Activated CD8-positive, alpha-beta memory T cell treated with anti-CD3 and anti-CD28 coated beads, Interleukin-2, amount 10 ng/mL, durations not matched to agents 7 days and 5 days (primary cell): ENCODE measurements around the gene BMP2K. TPM values are rescaled to one million over a fixed set of nuclear protein-coding genes. Genes with fewer than 3 reads are reported as not detected.

Source experiments
- ATAC-seq: fragments of 150-1000 bp; cut with Tn5 transposase; one replicate; pipeline ENCODE4 v1.10.0; 2021; ENCODE audit warnings: moderate library complexity
- CTCF ChIA-PET: fragments of 350-600 bp; sonication (Branson Sonifier 250); formaldehyde crosslinking; loops from one replicate; lab custom pipeline; 2021; ENCODE audit warnings: antibody characterized with exemption; lab: Charles Lee
- DNase-seq: peaks from one replicate; pipeline ENCODE4 v3.0.0-alpha.2; 2020
- H3K27ac Mint-ChIP-seq: one replicate; pipeline ENCODE4 v1.8.0; 2021; ENCODE audit warnings: mild to moderate bottlenecking, mixed read lengths
- H3K27me3 Mint-ChIP-seq: one replicate; pipeline ENCODE4 v1.8.0; 2021; ENCODE audit warnings: mixed read lengths
- H3K36me3 Mint-ChIP-seq: one replicate; pipeline ENCODE4 v1.8.0; 2021; ENCODE audit warnings: mild to moderate bottlenecking, mixed read lengths
- H3K4me1 Mint-ChIP-seq: one replicate; pipeline ENCODE4 v1.8.0; 2021; ENCODE audit warnings: mixed read lengths
- H3K4me3 Mint-ChIP-seq: one replicate; pipeline ENCODE4 v1.8.0; 2021; ENCODE audit warnings: mild to moderate bottlenecking, moderate library complexity, mixed read lengths
- H3K9me3 Mint-ChIP-seq: one replicate; pipeline ENCODE4 v1.8.0; 2022; ENCODE audit warnings: low read depth, mixed read lengths
- total RNA-seq, 2 experiments: library from RNA; stranded (reverse); gene quantifications; one replicate each; pipeline ENCODE4 v1.2.3, GENCODE V29; 2021

Gene BMP2K
- total RNA-seq, 2 experiments from 2014 or later, result 17.8 to 30.5 TPM

- H3K4me3 Mint-ChIP-seq, result no peak overlapping the region
- no peaks in the 10 kb centered on the region for H3K9me3 Mint-ChIP-seq
- peaks cover 3% of the 10 kb centered on the region for H3K27me3 Mint-ChIP-seq
- CTCF ChIA-PET, result no interaction called here
- H3K36me3 Mint-ChIP-seq, result no peaks in the 10 kb centered on the region
- peaks cover 27% of the 10 kb centered on the region for H3K4me1 Mint-ChIP-seq
- ATAC-seq (peak; percentile 45), DNase-seq (no peak)
- H3K27ac Mint-ChIP-seq, result no peak overlapping the region
Measured at GRCh38 chr4:78768452-78769180, 7.5 kb upstream of the BMP2K start.

GRCh38 chr4:78770091-78770642, 6.0 kb upstream of the BMP2K start:
- CTCF ChIA-PET, result no interaction called here

GRCh38 chr4:78772526-78773091, 3.5 kb upstream of the BMP2K start:
- H3K27ac Mint-ChIP-seq, result no peak overlapping the region
- no peaks in the 10 kb centered on the region for H3K36me3 Mint-ChIP-seq
- H3K27me3 Mint-ChIP-seq, result no peaks in the 10 kb centered on the region
- CTCF ChIA-PET, result no interaction called here
- ATAC-seq (no peak), DNase-seq (no peak)
- no peaks in the 10 kb centered on the region for H3K9me3 Mint-ChIP-seq
- peaks cover 45% of the 10 kb centered on the region for H3K4me1 Mint-ChIP-seq
- no peak overlapping the region for H3K4me3 Mint-ChIP-seq

More at GRCh38 chr4:78770091-78770642, 6.0 kb upstream of the BMP2K start:
- Mint-ChIP-seq H3K4me1 (peaks cover 36% of the 10 kb centered on the region), H3K36me3 (no peaks in the 10 kb centered on the region), H3K27me3 (peaks cover 3% of the 10 kb centered on the region), H3K27ac (no peak overlapping the region), H3K4me3 (no peak overlapping the region), H3K9me3 (no peaks in the 10 kb centered on the region)
- no peak for ATAC-seq
- DNase-seq, result no peak

DNA sequence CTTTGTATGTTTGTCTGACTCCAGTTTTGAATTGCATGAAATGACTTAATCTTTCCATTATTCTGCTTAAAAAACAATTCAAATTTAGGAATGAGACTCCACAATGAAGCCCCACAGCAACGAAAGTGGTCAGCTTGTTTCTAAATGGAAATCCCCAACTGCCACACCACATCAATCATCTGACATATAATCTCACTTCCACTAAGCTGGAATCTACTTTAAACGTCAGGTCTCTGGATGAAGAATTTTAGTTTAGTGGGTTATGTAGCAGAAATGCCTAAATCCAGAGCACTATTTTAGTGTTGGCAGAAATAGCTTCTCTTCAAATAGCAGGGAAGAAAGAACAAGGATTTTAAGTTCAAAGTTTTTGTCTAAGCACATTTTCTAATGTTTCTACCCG, 1.7 kb upstream of the BMP2K start:
- H3K27me3 Mint-ChIP-seq, result no peaks in the 10 kb centered on the region
- peaks cover 39% of the 10 kb centered on the region for H3K4me1 Mint-ChIP-seq
- no peaks in the 10 kb centered on the region for H3K9me3 Mint-ChIP-seq
- no peak for DNase-seq
- CTCF ChIA-PET, result no interaction called here
- no peak overlapping the region for H3K4me3 Mint-ChIP-seq
- ATAC-seq, result no peak
- H3K36me3 Mint-ChIP-seq, result no peaks in the 10 kb centered on the region
- H3K27ac Mint-ChIP-seq, result peak overlapping the region; percentile 95

DNA sequence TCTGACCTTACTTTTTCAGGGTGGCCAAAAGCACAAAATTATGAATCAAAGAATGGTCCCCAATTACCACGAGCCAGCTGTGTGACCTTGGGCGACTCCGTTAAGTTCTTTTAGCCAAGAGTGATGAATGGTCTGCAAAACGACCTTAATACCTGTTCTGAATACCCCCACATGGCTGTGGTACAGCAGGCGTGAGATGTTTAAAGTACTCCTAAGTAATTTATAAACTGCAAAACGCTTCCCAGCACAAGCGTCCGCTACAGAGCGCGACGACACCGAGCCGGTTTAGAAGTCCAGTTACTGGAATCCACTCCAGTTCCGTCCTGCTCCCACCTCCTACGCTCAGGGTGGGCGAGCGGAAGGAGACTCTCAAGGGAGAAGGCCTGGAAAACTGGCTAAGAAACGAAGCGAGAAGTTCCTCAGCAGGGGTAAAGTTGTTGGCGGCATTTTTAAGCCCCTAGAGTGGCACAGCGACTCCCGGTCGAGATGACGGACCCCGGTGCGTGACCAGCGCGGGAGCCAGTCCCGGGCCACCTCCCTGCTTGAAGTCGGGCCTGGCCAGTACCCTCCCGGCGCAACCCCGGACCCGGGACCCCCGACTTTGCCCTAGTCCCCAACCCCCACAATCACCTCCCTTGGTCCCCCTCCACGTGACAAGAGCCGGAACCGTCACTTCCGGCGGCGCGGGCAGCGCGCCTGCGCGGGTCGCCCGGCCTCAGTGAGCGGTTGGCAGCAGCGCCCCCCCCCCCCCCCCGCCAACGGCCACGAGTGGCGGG, 659 bp upstream of the BMP2K start:
- Mint-ChIP-seq H3K9me3 (no peaks in the 10 kb centered on the region), H3K4me1 (peaks cover 30% of the 10 kb centered on the region), H3K36me3 (no peaks in the 10 kb centered on the region), H3K4me3 (peak overlapping the region; percentile 92), H3K27ac (peak overlapping the region; percentile 95), H3K27me3 (no peaks in the 10 kb centered on the region)
- DNase-seq, result peak; percentile 90
- CTCF ChIA-PET, result no interaction called here
- ATAC-seq, result peak; percentile 79

- no peaks in the 10 kb centered on the region for H3K27me3 Mint-ChIP-seq
- H3K27ac Mint-ChIP-seq, result peak overlapping the region; percentile 88
- H3K4me3 Mint-ChIP-seq, result peak overlapping the region; percentile 84
- ATAC-seq, result peak; percentile 32
- H3K9me3 Mint-ChIP-seq, result no peaks in the 10 kb centered on the region
- DNase-seq, result peak; percentile 74
- H3K4me1 Mint-ChIP-seq, result peaks cover 25% of the 10 kb centered on the region
- CTCF ChIA-PET, result interaction anchor here (1.1 kb wide), 1 partner anchor 163 kb away, joined by 4 read pairs; no protein-coding TSS in a partner anchor
- H3K36me3 Mint-ChIP-seq, result no peaks in the 10 kb centered on the region
Measured at GRCh38 chr4:78776729-78777575, 802 bp downstream of the BMP2K start.

- Mint-ChIP-seq H3K4me3 (peak overlapping the region; percentile 84), H3K36me3 (no peaks in the 10 kb centered on the region), H3K4me1 (peaks cover 25% of the 10 kb centered on the region), H3K9me3 (no peaks in the 10 kb centered on the region), H3K27ac (no peak overlapping the region), H3K27me3 (no peaks in the 10 kb centered on the region)
- DNase-seq, result no peak
- CTCF ChIA-PET, result no interaction called here
- ATAC-seq, result no peak
Measured at GRCh38 chr4:78777576-78777940, 1.4 kb downstream of the BMP2K start.

DNA sequence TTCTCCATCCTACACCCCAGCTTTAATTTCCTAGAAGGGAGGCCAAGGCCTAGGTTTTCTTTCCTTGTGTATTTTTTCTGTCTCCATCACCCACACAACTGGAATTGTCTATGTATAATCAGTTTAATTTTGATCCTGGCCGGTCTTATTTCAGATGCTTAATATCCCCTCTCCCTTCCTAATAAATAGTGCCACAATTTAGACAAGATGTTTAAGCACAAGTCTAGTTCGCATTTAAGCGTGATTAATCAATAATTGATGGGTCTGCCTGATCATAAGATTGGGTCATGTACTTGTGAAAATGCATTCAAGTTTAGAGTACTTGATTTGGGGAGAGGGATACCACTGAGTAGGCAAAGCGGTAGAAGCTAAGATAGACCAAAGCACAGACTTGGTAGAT, 2.4 kb downstream of the BMP2K start:
- Mint-ChIP-seq H3K36me3 (no peaks in the 10 kb centered on the region), H3K4me3 (no peak overlapping the region), H3K27ac (no peak overlapping the region), H3K9me3 (no peaks in the 10 kb centered on the region), H3K27me3 (no peaks in the 10 kb centered on the region), H3K4me1 (peaks cover 24% of the 10 kb centered on the region)
- ATAC-seq (no peak), DNase-seq (no peak)
- CTCF ChIA-PET, result no interaction called here

GRCh38 chr4:78779280-78779679, 3.1 kb downstream of the BMP2K start:
- Mint-ChIP-seq H3K36me3 (no peaks in the 10 kb centered on the region), H3K27ac (no peak overlapping the region), H3K4me3 (no peak overlapping the region), H3K9me3 (no peaks in the 10 kb centered on the region), H3K27me3 (no peaks in the 10 kb centered on the region), H3K4me1 (peaks cover 21% of the 10 kb centered on the region)
- DNase-seq, result no peak
- CTCF ChIA-PET, result no interaction called here
- no peak for ATAC-seq

DNA sequence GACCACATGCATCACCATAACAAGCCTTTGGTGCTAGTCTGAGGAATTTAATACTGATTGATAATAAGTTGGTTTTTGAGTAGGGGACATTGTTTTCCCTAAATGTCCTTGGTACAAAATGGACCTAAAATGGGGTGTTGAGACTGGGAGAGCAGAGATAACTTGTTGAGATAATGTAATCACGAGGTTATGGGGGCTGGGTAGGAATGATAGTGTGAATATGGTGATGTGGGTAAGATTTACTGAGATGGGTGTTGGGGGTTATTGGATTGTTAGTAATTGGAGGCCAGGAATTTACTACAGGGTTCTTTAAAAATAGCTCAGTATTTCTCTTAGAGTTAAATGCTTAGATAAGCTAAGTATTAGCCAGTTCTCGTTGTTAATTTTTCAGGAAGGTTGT, 3.9 kb downstream of the BMP2K start:
- Mint-ChIP-seq H3K36me3 (no peaks in the 10 kb centered on the region), H3K9me3 (no peaks in the 10 kb centered on the region), H3K4me1 (peaks cover 15% of the 10 kb centered on the region), H3K27ac (no peak overlapping the region), H3K4me3 (no peak overlapping the region), H3K27me3 (no peaks in the 10 kb centered on the region)
- no peak for ATAC-seq
- CTCF ChIA-PET, result no interaction called here
- no peak for DNase-seq

- H3K36me3 Mint-ChIP-seq, result no peaks in the 10 kb centered on the region
- no peaks in the 10 kb centered on the region for H3K9me3 Mint-ChIP-seq
- DNase-seq (no peak), ATAC-seq (no peak)
- peaks cover 13% of the 10 kb centered on the region for H3K4me1 Mint-ChIP-seq
- H3K27ac Mint-ChIP-seq, result no peak overlapping the region
- H3K4me3 Mint-ChIP-seq, result no peak overlapping the region
- H3K27me3 Mint-ChIP-seq, result no peaks in the 10 kb centered on the region
- CTCF ChIA-PET, result no interaction called here
Measured at GRCh38 chr4:78781139-78781538, 5.0 kb downstream of the BMP2K start.

DNA sequence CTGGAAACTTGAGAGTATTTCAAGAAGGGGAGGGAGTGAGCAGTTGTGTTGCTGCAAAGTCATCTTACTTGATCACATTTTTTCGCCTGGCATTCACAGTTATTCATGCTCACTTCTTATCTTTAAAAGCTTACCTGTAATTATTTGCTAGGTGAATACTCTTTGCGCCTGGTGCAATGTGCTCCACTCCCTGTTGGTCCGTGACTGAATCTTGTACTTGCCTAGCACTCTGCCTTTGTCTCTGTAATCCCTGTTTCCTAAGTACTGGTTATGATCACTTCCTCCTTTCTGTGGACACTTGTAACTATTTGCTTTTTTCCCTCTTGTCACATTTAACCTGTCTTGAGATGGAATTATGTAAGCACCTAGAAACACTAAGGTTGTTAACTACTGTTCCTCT, 5.8 kb downstream of the BMP2K start:
- Mint-ChIP-seq H3K27ac (no peak overlapping the region), H3K9me3 (no peaks in the 10 kb centered on the region), H3K27me3 (no peaks in the 10 kb centered on the region), H3K4me1 (peaks cover 11% of the 10 kb centered on the region), H3K4me3 (no peak overlapping the region), H3K36me3 (no peaks in the 10 kb centered on the region)
- ATAC-seq, result no peak
- CTCF ChIA-PET, result no interaction called here
- no peak for DNase-seq
